ENCODE data around the gene PEA15.

Gene PEA15

GRCh38 chr1:160261893-160262794 is 57.0 kb downstream of the PEA15 start, which contains the start of gene DCAF8:
Gene DCAF8 (minus strand): TSS chr1:160262549. CDS start chr1:160244008, 18,541 bp downstream.
- Histone ChIP-seq H3K9me3 (ENCODE audit: severe bottlenecking) (no peaks in the 10 kb centered on the region), H3K4me3 (ENCODE audit: low read depth, low read length) (peak within 1 kb of the TSS; percentile 66), H3K36me3 (peaks cover 17% of the 10 kb centered on the region), H3K27me3 (ENCODE audit: insufficient read depth, low read depth, severe bottlenecking) (no peaks in the 10 kb centered on the region), H3K27ac (peak within 1 kb of the TSS; percentile 97)
- DNase-seq, result peak; percentile 100
- TF ChIP-seq CTCF (IDR thresholded peaks at IDR 0.05; ENCODE audit: low read depth, low read length), result no peak

- H3K27ac ChIP-seq, result no peak overlapping the region
- no peak overlapping the region for H3K4me3 ChIP-seq (ENCODE audit: low read depth, low read length)
- no peaks in the 10 kb centered on the region for H3K27me3 ChIP-seq (ENCODE audit: insufficient read depth, low read depth, severe bottlenecking)
- no peak for DNase-seq
- H3K9me3 ChIP-seq (ENCODE audit: severe bottlenecking), result no peaks in the 10 kb centered on the region
- H3K36me3 ChIP-seq, result peaks cover 10% of the 10 kb centered on the region
- TF ChIP-seq CTCF (IDR thresholded peaks at IDR 0.05; ENCODE audit: low read depth, low read length), result no peak
Measured at GRCh38 chr1:160264795-160265307, 59.7 kb downstream of the PEA15 start.

All from WERI-Rb-1 (cell line).